HG02884 (cell line): Measurements from ENCODE around the gene GJB3.
"Not testable (repeated sequence)": the region's sequence is repeated elsewhere in the genome, so short reads cannot be mapped to it uniquely, and the experiment has no call there.

Source experiments
- ATAC-seq: cut with Tn5 transposase; IDR thresholded peaks from one replicate; pipeline ENCODE4 v1.9.1; 2021; ENCODE audit warnings: mild to moderate bottlenecking, moderate library complexity; ENCODE audit not compliant: unreplicated experiment

GJB3 gene

DNA sequence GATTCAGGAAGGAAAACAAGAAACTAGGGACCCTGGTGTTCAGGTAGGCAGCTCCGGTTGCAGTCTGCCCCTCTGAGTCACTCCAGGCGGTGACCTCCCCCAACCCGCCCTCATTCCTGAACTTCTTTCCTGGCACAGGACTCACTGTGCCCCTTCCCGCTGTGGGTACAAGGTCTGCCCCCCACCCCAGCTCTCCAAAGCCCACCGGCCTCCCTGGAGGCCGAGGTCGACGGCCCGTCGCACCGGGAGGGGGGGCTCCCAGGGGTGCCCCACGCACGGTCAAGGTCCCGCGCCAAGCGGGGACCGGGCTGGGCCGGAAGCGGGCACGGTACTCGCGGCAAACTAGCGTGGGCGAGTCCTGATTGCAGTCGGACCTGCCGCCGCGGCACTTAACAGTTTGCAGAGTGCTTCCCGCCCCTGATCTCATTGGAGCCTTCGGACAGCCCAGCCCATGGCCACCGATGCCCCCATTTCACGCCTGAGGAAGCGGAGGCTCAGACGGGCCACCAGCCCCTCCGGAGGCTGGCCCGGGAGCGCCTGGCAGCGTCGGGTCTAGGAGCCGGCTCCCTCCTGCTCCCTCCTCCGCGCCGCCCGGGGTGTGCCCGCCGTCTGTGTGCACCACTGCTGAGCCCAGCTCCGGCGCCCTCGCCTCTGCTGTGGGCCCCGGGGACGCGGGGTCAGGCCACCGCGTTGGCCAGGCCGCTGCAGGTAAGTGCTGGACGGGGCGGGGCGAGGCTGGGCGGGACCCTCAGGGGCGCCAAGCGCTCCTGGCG lies at the start of gene GJB3:
Gene GJB3, plus strand, starts transcription at position 144 of the 773 bp plus-strand sequence. CDS start 3,549 bp downstream, outside the sequence.
- no peak for ATAC-seq

DNA sequence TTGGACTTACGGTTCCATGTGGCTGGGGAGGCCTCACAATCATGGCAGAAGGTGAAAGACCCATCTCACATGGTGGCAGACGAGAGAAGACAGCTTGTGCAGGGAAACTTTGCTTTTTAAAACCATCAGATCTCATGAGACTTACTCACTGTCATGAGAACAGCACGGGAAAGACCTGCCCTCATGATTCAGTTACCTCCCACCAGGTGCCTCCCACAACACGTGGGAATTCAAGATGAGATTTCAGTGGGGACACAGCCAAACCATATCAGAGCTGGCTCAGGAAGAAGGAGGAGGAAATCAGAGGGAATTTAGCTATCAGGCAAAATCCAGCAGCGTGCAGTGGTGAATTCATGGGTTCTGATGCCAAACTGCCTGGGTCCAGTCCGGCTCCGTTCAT lies 48.2 kb upstream of the GJB3 start:
- not testable (repeated sequence) for ATAC-seq

GRCh38 chr1:34736692-34737091 lies 44.3 kb upstream of the GJB3 start:
- no peak for ATAC-seq

DNA sequence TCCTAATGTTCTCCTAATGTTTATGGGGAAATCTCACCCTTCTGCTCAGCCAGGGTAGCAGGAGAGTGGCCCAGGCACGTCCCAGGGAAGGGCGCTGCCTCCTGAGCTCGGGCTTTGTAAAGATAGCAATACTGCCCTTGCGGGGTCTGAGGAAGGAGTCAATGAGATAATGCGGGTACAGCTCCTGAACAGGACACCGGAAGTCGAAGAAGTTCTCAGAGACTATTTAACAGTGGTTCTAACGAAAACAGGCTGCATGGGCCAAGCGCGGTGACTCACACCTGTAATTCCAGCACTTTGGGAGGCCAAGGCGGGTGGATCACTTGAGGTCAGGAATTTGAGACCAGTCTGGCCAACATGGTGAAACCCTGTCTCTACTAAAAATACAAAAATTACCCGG lies 43.8 kb upstream of the GJB3 start:
- not testable (repeated sequence) for ATAC-seq

DNA sequence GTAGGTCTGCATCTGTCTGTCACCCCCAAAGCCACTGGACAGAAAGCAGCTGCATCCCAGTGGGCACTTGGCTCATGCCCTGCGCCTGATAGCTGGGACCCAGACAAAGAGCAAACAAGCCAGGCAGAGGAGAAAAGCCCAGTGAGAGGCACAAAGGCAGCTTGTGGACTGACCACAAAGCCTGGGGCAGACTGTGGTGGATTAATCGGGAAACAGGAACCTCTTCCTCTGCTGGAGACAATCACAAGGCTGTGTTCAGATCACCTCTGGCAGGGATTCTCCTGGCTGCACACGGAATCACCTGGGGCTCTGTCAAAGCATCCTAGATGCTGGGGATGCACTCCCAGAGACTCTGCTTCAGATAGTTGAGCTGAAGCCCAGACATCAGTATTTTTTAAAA lies 41.4 kb upstream of the GJB3 start:
- ATAC-seq, result no peak

- no peak for ATAC-seq
These were observed 40.7 kb upstream of the GJB3 start for GRCh38 chr1:34740161-34740868.

DNA sequence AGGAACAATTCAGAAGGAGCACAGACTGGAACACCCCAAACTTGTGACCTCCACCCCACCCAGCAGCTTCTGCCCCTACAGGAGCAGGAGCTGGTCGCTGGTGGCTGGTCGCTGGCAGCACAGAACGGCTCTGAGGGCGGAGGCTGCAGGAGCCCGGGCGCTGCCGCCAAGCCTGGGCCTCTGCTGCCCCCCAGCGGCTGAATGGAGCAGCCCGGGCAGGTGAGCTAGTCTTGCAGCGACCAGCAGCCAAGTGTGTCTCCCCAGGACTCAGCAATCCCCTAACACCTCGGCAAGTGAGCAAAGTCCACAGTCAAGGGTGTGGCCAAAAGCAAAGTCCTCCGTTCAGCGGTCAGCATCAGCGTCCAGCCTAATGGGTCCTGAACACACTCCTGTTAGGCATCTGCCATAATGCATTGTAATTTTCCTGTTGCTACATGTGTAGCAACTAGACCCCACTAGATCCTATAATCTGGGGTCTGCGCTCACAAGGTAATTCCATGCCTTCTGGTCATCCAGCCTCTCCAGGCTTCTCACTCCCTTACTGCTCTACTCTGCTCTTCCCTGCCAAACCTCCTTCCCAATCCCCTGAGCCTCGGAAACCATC lies 38.2 kb upstream of the GJB3 start:
- ATAC-seq, result no peak

DNA sequence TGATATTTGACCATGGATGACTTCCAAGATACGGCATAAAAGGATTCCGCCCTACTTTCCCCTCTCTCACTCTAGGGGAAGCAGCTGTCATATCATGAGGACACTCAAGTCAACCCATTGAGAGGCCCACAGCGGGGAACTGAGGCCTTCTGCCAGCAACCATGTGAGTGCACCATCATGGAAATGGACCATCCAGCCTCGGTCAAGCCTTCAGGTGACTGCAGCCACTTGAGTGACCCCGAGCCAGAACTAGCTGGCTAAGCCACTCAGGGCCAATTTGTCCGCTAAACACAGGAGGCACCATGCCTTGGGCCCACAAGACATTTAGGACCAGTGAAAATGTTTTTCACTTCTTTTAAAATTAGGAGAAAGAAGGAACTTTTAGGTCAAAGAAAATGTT lies 37.2 kb upstream of the GJB3 start:
- ATAC-seq, result no peak

- ATAC-seq, result no peak
These were observed 36.2 kb upstream of the GJB3 start for GRCh38 chr1:34744851-34745250.

- ATAC-seq, result no peak
These were observed 35.3 kb upstream of the GJB3 start for GRCh38 chr1:34745666-34746065.

DNA sequence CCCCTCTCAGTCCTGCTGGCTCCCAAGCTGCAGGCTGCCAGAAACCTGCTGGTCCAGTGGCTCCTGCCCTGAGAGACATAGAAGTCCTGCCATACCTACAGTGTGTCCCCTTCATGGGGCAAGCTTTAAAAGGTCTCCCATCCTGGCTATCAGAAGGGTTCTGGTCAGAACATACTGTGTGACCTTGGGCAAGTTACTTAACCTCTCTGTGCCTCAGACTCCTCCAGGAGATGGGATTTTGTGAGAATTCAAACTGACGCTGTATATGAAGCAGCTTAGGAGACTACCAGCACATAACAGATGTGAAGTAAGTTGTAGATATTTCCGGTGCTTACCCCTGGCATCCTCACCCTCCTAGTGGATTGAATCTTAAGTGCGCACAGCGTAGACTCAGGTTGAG lies 34.9 kb upstream of the GJB3 start:
- ATAC-seq, result no peak

DNA sequence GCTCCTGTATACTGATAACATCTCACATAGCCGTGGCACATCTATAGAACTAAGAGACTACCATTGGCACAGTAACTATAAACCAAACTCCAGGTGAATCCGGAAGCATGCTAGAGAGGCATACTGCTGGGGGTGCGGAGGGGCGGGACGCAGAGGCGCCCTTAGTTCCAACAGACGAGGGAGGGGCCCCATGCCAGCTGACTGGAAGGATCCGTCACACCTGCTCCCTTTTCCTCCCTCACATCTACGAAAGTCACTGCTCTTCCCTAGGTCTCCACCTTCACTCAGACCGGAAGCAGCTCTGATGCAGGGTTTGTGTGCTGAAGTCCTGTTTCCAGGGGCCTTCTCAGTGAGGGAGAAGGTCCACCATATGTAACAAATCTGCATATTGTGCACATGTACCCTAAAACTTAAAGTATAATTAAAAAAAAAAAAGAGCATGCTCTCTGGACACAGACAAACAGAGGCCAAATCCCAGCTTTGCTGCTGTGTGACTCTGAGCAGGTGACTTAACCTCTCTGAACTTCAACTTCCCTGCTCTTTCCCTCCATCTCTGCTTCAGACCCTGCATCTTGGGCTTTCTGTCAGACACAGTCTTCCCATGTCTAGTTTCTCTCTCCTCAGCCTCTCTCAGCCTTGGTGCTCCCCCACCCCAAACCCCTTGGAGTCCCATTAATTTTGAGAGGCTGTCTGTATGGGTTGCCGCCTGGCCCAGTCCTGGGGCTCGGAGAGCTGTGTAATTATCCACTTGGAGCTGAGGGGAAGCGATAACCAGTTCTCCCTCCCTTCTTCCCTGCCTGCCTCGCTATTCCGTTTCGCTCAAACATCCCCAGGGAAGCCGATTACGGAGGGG lies 34.0 kb upstream of the GJB3 start:
- ATAC-seq, result no peak

GRCh38 chr1:34747638-34747941 lies 33.4 kb upstream of the GJB3 start:
- ATAC-seq, result no peak

DNA sequence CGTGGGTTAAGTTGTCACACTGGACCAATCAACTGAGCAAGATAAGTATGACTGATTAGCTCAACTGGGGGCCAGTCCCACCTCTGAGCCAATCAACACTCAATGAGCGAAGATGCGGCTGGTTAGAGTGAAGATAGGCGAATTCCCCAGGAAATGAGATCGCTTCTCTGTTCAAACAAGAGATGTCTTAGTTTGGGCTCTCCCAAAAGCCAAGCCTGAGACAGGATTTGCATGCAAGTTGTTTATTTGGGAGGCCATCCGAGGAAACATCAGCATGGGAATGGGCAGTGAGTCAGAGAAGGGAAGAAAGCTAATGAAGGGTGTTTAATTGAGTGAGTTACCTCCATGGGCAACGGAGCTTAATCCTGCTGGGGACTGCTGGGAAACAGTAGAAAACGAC lies 31.0 kb upstream of the GJB3 start:
- no peak for ATAC-seq

- ATAC-seq, result no peak
These were observed 30.4 kb upstream of the GJB3 start for GRCh38 chr1:34750610-34751009.

DNA sequence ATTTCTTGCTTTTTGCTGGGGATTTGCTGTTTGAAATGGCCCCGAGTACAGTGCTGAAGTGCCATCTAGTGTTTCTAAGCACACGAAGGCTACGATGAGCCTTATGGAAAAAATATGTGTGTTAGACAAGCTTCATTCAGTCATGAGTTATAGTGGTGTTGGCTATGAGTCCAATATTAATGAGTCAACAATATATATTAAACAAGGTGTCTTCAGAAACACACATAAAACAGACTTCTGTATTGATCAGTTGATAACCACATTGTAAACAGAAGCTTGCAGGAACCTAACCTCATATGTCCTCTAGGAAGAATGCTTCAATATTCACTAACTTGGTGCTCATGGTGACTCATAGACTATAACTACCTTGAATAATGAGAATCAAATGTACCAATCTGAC lies 27.9 kb upstream of the GJB3 start:
- no peak for ATAC-seq

GRCh38 chr1:34754964-34755637 lies 25.9 kb upstream of the GJB3 start, which contains the start of gene GJB5:
TSS of gene GJB5 (plus strand) at chr1:34755047. CDS start at chr1:34757331, 2,284 bp downstream.
- ATAC-seq, result no peak

- ATAC-seq, result no peak
These were observed 25.1 kb upstream of the GJB3 start for GRCh38 chr1:34755961-34756360.

- ATAC-seq, result no peak
These were observed 23.6 kb upstream of the GJB3 start for GRCh38 chr1:34757386-34757785.

DNA sequence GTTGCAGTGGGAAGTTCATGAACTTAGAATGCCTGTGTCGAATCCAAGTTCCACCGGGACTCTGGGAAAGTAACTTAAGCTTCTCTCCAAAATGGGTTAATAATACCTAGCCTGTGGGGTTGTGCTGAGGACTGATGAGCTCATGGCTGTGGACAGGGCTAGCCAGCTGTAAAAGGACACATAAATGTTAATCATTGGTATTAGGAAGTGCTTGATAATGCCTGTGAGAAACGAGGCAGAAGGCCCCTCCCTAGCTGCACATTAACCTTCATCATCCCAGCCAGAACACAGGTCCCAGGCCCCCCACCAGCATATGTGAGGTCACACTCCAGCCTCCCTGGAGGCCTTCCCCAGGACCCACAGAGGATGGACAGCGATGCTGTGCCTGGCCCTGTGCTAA lies 22.3 kb upstream of the GJB3 start:
- no peak for ATAC-seq
